Fibroblast of skin of left biceps (primary cell): ENCODE results near the gene FARS2.
A peak's percentile ranks its signal among the peaks of the same experiment; 100 is the strongest.
"Not testable (repeated sequence)": the region's sequence is repeated elsewhere in the genome, so short reads cannot be mapped to it uniquely, and the experiment has no call there.

Experiments used
- DNase-seq, 2 experiments: peaks; one replicate each; pipeline ENCODE4 v3.0.0-alpha.2; 2013; ENCODE audit warnings: low read depth in 2 of 2

The FARS2 gene

GRCh38 chr6:5534643-5535042 is 273.3 kb downstream of the FARS2 start:
- DNase-seq: no peak

- no peak for DNase-seq
Measured at GRCh38 chr6:5536644-5537043, 275.3 kb downstream of the FARS2 start.

GRCh38 chr6:5537132-5537531 is 275.8 kb downstream of the FARS2 start:
- DNase-seq: no peak

- peak; percentile 74 for DNase-seq
Measured at GRCh38 chr6:5537967-5538366, 276.7 kb downstream of the FARS2 start.

GRCh38 chr6:5540370-5540769 is 279.1 kb downstream of the FARS2 start:
- peak; percentile 61 to 62 for DNase-seq

GRCh38 chr6:5541025-5541424 is 279.7 kb downstream of the FARS2 start:
- DNase-seq: no peak

GRCh38 chr6:5541751-5542432 is 280.6 kb downstream of the FARS2 start:
- no peak for DNase-seq

GRCh38 chr6:5547556-5547955 is 286.2 kb downstream of the FARS2 start:
- no peak for DNase-seq

GRCh38 chr6:5550631-5551030 is 289.3 kb downstream of the FARS2 start:
- DNase-seq: no peak

- peak in 1 of 2 experiments; percentile 28 for DNase-seq
Measured at GRCh38 chr6:5552243-5552642, 290.9 kb downstream of the FARS2 start.

- no peak for DNase-seq
Measured at GRCh38 chr6:5553767-5554166, 292.5 kb downstream of the FARS2 start.

GRCh38 chr6:5554226-5554625 is 292.9 kb downstream of the FARS2 start:
- DNase-seq: no peak

GRCh38 chr6:5556011-5556410 is 294.7 kb downstream of the FARS2 start:
- DNase-seq: no peak

- no peak for DNase-seq
Measured at GRCh38 chr6:5557506-5557905, 296.2 kb downstream of the FARS2 start.

- DNase-seq: no peak
Measured at GRCh38 chr6:5559651-5560050, 298.3 kb downstream of the FARS2 start.

- no peak for DNase-seq
Measured at GRCh38 chr6:5562277-5562676, 301.0 kb downstream of the FARS2 start.

GRCh38 chr6:5563086-5563485 is 301.8 kb downstream of the FARS2 start:
- DNase-seq: no peak

GRCh38 chr6:5564746-5565145 is 303.4 kb downstream of the FARS2 start:
- not testable (repeated sequence) for DNase-seq

- DNase-seq: no peak
Measured at GRCh38 chr6:5565971-5566370, 304.7 kb downstream of the FARS2 start.

- no peak for DNase-seq
Measured at GRCh38 chr6:5566718-5567117, 305.4 kb downstream of the FARS2 start.

GRCh38 chr6:5567352-5567751 is 306.0 kb downstream of the FARS2 start:
- no peak for DNase-seq

GRCh38 chr6:5567890-5568289 is 306.6 kb downstream of the FARS2 start:
- no peak for DNase-seq

GRCh38 chr6:5569491-5569890 is 308.2 kb downstream of the FARS2 start:
- no peak for DNase-seq

- DNase-seq: no peak
Measured at GRCh38 chr6:5570641-5571040, 309.3 kb downstream of the FARS2 start.
